ENCODE results near the gene CNKSR3.

The CNKSR3 gene

DNA sequence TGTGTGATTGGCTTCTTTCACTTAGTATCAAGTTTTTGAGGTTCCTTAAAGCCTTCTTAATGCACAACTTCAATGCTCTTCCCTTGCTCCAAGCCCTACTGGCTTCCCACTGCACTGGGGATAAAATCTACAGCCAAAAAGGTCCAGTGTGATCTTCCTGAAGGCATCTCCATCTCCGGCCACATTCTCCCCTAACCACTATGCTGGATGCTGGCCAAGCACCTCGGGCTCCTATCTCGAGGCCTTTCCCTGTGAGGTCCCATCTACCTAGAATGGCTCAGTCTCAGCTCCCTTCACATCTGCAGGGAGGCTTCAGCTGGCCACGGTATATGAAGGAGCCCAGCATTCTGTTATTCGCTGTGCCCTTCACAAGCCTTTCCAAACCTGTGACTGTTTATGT is 48.1 kb downstream of the CNKSR3 start:
- DNase-seq (ENCODE audit: extremely low spot score), result no peak
- ChIA-PET POLR2A (no interaction called here), CTCF (no interaction called here)
- TF ChIP-seq, protein P1, sequence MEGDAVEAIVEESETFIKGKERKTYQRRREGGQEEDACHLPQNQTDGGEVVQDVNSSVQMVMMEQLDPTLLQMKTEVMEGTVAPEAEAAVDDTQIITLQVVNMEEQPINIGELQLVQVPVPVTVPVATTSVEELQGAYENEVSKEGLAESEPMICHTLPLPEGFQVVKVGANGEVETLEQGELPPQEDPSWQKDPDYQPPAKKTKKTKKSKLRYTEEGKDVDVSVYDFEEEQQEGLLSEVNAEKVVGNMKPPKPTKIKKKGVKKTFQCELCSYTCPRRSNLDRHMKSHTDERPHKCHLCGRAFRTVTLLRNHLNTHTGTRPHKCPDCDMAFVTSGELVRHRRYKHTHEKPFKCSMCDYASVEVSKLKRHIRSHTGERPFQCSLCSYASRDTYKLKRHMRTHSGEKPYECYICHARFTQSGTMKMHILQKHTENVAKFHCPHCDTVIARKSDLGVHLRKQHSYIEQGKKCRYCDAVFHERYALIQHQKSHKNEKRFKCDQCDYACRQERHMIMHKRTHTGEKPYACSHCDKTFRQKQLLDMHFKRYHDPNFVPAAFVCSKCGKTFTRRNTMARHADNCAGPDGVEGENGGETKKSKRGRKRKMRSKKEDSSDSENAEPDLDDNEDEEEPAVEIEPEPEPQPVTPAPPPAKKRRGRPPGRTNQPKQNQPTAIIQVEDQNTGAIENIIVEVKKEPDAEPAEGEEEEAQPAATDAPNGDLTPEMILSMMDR (IDR thresholded peaks at IDR 0.05; ENCODE audit: control extremely low read depth, extremely low read depth, low read depth, missing control alignments), result no peak

- ChIA-PET POLR2A (no interaction called here), CTCF (no interaction called here)
- no peak for DNase-seq (ENCODE audit: extremely low spot score)
- TF ChIP-seq, protein P1 (IDR thresholded peaks at IDR 0.05; ENCODE audit: control extremely low read depth, extremely low read depth, low read depth, missing control alignments), result no peak
These were observed 49.1 kb downstream of the CNKSR3 start for GRCh38 chr6:154461348-154461747.

DNA sequence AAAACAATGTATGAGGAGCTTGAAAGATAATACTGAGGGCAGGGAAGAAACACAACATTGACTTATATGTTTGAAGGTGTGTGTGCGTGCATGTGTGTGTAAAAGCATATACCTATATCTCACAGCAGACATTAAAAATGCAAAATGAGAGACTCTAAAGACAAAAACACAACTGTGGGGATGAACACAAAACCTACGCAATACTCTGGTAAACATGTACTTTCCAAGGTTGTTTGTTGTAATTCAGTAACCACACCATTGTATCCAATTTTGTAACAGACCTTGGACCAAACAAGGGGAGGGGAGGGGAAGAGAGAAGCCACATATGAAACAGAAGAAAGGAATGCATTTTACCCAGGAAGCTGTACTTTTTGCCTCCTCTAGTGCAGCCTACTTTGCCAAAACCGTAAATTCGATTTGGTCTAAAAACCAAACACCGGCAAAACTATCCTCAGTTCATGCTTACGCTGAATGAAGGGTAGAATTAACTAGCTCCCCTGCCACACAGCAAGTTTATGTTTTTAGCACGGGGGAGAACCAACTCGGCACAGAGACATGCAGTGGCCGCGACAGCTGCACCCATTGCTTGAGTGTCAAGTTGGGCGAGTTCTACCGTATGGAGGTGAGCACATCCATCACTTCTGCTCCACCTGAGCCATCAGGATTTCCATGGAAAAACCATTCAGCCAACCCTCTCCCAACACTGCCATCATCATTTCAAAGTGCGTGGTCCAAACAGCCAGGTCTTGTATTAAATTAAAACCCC is 50.0 kb downstream of the CNKSR3 start:
- ChIA-PET CTCF (no interaction called here), POLR2A (no interaction called here)
- DNase-seq (ENCODE audit: extremely low spot score), result no peak
- TF ChIP-seq, protein P1 (IDR thresholded peaks at IDR 0.05; ENCODE audit: control extremely low read depth, extremely low read depth, low read depth, missing control alignments), result no peak

DNA sequence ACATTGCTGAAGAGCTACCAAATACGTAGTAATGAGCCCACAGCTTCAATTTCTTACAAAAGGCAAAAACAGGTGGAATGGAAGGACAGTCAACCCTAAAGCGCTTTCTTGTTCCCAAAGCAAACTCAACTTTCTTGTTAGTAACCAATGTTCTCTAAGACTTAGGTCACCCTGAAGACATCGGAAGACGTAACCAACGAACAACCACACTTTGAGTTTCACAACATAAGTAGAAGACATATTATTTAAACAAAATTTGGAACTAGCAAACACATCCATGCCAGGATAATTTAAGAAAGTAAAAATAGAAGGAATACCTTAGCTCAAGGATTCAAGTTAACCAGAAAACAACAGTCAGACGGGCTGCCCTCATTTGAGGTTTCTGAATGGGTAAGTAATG is 51.0 kb downstream of the CNKSR3 start:
- DNase-seq (ENCODE audit: extremely low spot score), result no peak
- ChIA-PET POLR2A (no interaction called here), CTCF (interaction anchor here (1.0 to 1.6 kb wide), 2 partner anchors 41 to 302 kb away, joined by 3 read pairs; no protein-coding TSS in a partner anchor)
- TF ChIP-seq, protein P1 (IDR thresholded peaks at IDR 0.05; ENCODE audit: control extremely low read depth, extremely low read depth, low read depth, missing control alignments), result no peak

DNA sequence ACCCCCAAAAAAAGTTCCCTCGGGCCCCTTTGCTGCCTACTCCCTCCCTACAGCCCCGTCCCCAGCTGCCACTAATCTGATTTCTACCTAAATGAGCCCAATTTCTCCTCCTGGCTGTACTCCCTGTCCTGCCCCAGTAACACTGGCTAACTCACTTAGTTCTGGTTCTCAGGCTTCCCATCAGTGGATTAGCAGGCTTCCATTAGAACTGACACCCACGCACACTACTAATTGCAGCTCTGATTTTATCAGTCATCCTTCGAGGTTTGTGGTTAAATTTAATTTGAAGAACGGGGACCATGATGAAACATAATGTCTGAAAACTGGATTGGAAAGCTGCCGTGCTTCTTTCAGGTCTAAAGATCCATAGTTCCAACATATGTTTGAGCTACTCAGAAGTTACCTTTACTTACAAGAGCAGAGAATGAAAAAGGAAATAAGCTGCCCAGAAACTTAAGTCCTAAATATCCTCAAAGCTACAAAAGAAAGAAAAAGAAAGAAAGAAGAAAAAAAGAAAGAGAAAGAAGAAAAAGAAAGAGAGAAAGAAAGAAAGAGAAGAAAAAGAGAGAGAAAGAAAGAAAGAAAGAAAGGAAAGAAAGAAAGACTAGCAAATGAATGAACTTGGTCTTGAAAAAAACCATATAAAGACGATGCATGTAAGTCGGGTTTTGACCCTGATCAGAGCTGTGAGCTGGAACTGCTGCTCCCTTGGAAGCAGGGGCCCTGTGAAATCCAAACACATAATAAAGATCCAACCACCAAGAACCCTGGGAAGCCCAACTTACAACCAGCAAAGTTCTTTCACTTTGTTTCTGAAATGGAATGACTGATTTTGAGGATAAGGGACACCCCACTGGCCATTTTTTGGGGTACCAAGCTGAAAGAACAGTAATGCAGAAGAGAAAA is 51.7 kb downstream of the CNKSR3 start:
- ChIA-PET POLR2A (no interaction called here), CTCF (interaction anchor here (1.0 to 1.6 kb wide), 3 partner anchors 11 to 301 kb away, joined by 3 read pairs; no protein-coding TSS in a partner anchor)
- TF ChIP-seq, protein P1 (IDR thresholded peaks at IDR 0.05; ENCODE audit: control extremely low read depth, extremely low read depth, low read depth, missing control alignments), result no peak
- no peak for DNase-seq (ENCODE audit: extremely low spot score)

DNA sequence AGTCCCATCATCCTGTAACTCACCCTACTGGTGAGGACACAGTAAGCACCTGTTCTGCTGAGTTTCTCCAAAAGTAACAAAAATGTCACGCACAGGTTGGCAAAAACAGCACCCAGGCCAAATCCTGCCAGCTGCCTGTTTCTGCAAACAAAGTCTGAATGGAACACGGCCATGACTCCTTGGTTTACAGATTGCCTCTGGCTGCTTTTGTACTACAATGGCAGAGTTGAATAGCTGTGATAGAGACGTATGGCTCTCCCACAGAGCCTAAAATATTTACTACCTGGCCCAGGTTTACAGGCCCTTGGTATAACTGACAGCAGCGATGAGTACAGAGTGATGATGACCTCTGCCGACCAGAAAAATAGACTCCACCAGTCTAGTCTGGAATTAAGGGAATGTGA is 52.6 kb downstream of the CNKSR3 start:
- POLR2A ChIA-PET, result no interaction called here
- CTCF ChIA-PET, result interaction anchor here (1.2 kb wide), 1 partner anchor 10 kb away, joined by 3 read pairs; no protein-coding TSS in a partner anchor
- DNase-seq (ENCODE audit: extremely low spot score), result no peak
- TF ChIP-seq, protein P1 (IDR thresholded peaks at IDR 0.05; ENCODE audit: control extremely low read depth, extremely low read depth, low read depth, missing control alignments), result no peak
